ENCODE measurements around the gene ASCC1.
"Not testable (repeated sequence)": the region's sequence is repeated elsewhere in the genome, so short reads cannot be mapped to it uniquely, and the experiment has no call there.

Gene ASCC1

GRCh38 chr10:72254813-72255568 is 38.9 kb upstream of the ASCC1 start:
- H3K4me3 Mint-ChIP-seq, result peak overlapping the region; percentile 79
- no peaks in the 10 kb centered on the region for H3K36me3 Mint-ChIP-seq (ENCODE audit: low read depth)
- H3K27me3 Mint-ChIP-seq (ENCODE audit: low read depth), result no peaks in the 10 kb centered on the region
- H3K4me1 Mint-ChIP-seq (ENCODE audit: low read depth), result peaks cover 54% of the 10 kb centered on the region
- H3K9me3 Mint-ChIP-seq, result no peaks in the 10 kb centered on the region
- peak overlapping the region; percentile 91 for H3K27ac Mint-ChIP-seq

GRCh38 chr10:72253578-72253977 is 37.5 kb upstream of the ASCC1 start:
- Mint-ChIP-seq H3K27ac (peak overlapping the region; percentile 23), H3K4me3 (no peak overlapping the region), H3K27me3 (ENCODE audit: low read depth) (no peaks in the 10 kb centered on the region), H3K9me3 (no peaks in the 10 kb centered on the region), H3K36me3 (ENCODE audit: low read depth) (no peaks in the 10 kb centered on the region), H3K4me1 (ENCODE audit: low read depth) (peaks cover 49% of the 10 kb centered on the region)

DNA sequence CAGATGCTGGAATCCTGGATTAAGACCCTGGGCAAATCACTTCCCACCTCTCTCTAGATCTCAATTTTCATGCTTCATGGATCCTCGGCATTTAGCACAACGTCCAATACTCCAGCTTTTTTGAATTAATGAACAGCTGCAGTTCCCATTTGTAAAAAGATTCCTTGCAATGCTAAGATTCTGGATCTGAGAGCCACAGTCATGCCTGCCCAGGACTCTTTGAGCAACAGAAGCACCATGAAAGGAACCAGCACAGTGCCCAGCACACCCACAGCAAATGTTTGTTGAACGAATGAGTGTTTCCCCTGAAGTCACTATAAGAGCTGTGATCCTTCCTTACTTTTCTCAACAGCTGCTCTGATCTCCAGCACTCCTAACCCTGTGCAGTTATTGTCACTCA is 36.9 kb upstream of the ASCC1 start:
- Mint-ChIP-seq H3K27me3 (ENCODE audit: low read depth) (no peaks in the 10 kb centered on the region), H3K9me3 (no peaks in the 10 kb centered on the region), H3K4me3 (no peak overlapping the region), H3K27ac (peak overlapping the region; percentile 61), H3K36me3 (ENCODE audit: low read depth) (no peaks in the 10 kb centered on the region), H3K4me1 (ENCODE audit: low read depth) (peaks cover 53% of the 10 kb centered on the region)

DNA sequence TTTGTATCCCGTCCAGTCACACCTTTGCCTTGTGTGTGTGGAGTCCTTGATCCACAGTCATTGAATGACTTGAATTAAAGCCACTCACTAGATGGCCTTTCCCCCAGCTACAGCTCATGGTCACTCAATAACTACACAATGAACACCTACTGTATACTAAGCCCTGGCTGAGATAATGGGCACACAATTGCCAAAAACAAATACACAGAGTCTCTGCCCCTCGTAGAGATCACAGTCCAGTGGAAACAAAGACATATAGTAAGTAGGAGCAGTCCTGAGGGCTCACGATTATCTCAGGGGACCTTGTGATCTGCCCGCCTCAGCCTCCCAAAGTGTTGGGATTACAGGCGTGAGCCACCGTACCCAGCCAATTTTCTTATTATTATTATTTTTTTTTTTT is 35.6 kb upstream of the ASCC1 start:
- H3K9me3 Mint-ChIP-seq, result no peaks in the 10 kb centered on the region

GRCh38 chr10:72250666-72251065 is 34.6 kb upstream of the ASCC1 start:
- Mint-ChIP-seq H3K9me3 (no peaks in the 10 kb centered on the region), H3K4me3 (peak overlapping the region; percentile 65), H3K27ac (peak overlapping the region; percentile 59), H3K27me3 (ENCODE audit: low read depth) (no peaks in the 10 kb centered on the region), H3K4me1 (ENCODE audit: low read depth) (peaks cover 56% of the 10 kb centered on the region), H3K36me3 (ENCODE audit: low read depth) (no peaks in the 10 kb centered on the region)

More for the DNA sequence above, 35.6 kb upstream of the ASCC1 start:
- H3K4me3 Mint-ChIP-seq, result no peak overlapping the region
- no peaks in the 10 kb centered on the region for H3K27me3 Mint-ChIP-seq (ENCODE audit: low read depth)
- peaks cover 54% of the 10 kb centered on the region for H3K4me1 Mint-ChIP-seq (ENCODE audit: low read depth)
- H3K27ac Mint-ChIP-seq, result peak overlapping the region; percentile 3
- H3K36me3 Mint-ChIP-seq (ENCODE audit: low read depth), result no peaks in the 10 kb centered on the region

GRCh38 chr10:72249176-72249862 is 33.2 kb upstream of the ASCC1 start:
- H3K36me3 Mint-ChIP-seq (ENCODE audit: low read depth); H3K9me3 Mint-ChIP-seq; H3K27me3 Mint-ChIP-seq (ENCODE audit: low read depth): not testable (repeated sequence)
- H3K4me1 Mint-ChIP-seq (ENCODE audit: low read depth), result peaks cover 60% of the 10 kb centered on the region
- peak overlapping the region; percentile 97 for H3K27ac Mint-ChIP-seq
- peak overlapping the region; percentile 78 for H3K4me3 Mint-ChIP-seq

GRCh38 chr10:72248468-72249151 is 32.5 kb upstream of the ASCC1 start:
- no peaks in the 10 kb centered on the region for H3K36me3 Mint-ChIP-seq (ENCODE audit: low read depth)

DNA sequence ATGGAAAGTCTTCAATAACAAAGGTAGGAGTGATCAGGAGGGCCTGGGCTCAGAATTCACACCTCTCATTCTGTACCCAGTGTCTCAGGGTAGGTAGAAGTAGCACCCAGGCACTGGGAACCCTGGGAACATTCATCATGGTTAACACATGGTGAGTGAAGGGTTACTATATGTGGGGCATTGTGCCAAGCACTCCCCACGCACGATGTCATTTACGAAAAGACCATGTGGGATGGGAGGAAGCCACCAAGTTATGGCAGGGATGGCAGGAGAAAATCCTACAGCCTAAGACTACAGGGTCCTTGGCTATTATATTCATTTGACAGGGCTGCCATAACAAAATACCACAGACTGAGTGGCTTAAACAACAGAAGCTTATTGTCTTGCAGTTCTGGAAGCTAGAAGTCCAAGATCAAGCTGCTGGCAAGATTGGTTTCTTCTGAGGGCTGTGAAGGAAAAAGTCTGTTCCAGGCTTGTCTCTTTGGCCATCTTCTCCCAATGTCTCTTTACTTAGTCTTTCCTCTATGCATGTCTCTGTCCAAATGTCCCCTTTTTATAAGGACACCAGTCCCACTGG is 30.0 kb upstream of the ASCC1 start:
- Mint-ChIP-seq H3K9me3 (no peaks in the 10 kb centered on the region), H3K27ac (peak overlapping the region; percentile 62), H3K27me3 (ENCODE audit: low read depth) (no peaks in the 10 kb centered on the region), H3K4me1 (ENCODE audit: low read depth) (peaks cover 67% of the 10 kb centered on the region), H3K36me3 (ENCODE audit: low read depth) (no peaks in the 10 kb centered on the region), H3K4me3 (no peak overlapping the region)

More at GRCh38 chr10:72248468-72249151, 32.5 kb upstream of the ASCC1 start:
- Mint-ChIP-seq H3K4me3 (peak overlapping the region; percentile 78), H3K4me1 (ENCODE audit: low read depth) (peaks cover 63% of the 10 kb centered on the region), H3K9me3 (no peaks in the 10 kb centered on the region), H3K27me3 (ENCODE audit: low read depth) (no peaks in the 10 kb centered on the region), H3K27ac (peak overlapping the region; percentile 97)

- no peaks in the 10 kb centered on the region for H3K27me3 Mint-ChIP-seq (ENCODE audit: low read depth)
Observed at GRCh38 chr10:72244573-72245038, 28.5 kb upstream of the ASCC1 start.

DNA sequence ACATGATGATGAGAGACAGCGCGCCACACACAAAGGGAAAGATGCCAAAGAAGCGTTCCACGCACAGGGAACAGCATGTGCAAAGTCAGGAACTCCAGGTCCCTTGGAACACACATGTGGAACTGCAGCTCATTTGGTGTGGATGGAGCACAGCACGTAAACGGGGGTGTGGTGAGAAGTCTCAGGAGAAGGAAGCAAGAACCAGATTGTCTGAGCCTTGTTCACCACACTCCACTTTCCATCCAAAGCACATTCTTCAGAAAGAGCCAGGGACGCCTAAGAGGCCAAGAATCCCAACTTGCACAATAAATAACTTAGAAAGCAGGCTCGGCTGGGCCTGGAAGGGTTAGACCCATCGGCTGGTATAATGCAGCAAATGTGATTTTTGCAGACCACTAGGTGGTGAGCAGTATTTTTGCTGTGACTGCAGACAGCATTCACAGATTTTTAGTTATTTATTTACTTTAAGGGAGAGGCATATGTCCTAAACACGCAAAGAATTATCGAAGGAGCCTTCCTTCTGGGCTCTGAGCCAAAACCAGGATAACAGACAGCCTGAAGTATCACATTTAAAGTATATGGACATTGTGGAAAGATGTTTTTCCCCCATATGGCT is 27.9 kb upstream of the ASCC1 start:
- no peaks in the 10 kb centered on the region for H3K27me3 Mint-ChIP-seq (ENCODE audit: low read depth)
- H3K4me1 Mint-ChIP-seq (ENCODE audit: low read depth), result peaks cover 63% of the 10 kb centered on the region
- H3K9me3 Mint-ChIP-seq, result no peaks in the 10 kb centered on the region
- peak overlapping the region; percentile 43 for H3K27ac Mint-ChIP-seq
- H3K36me3 Mint-ChIP-seq (ENCODE audit: low read depth), result peaks cover 4% of the 10 kb centered on the region
- no peak overlapping the region for H3K4me3 Mint-ChIP-seq

More at GRCh38 chr10:72244573-72245038, 28.5 kb upstream of the ASCC1 start:
- Mint-ChIP-seq H3K4me1 (ENCODE audit: low read depth) (peaks cover 64% of the 10 kb centered on the region), H3K27ac (peak overlapping the region; percentile 43), H3K9me3 (no peaks in the 10 kb centered on the region), H3K36me3 (ENCODE audit: low read depth) (peaks cover 3% of the 10 kb centered on the region), H3K4me3 (no peak overlapping the region)

DNA sequence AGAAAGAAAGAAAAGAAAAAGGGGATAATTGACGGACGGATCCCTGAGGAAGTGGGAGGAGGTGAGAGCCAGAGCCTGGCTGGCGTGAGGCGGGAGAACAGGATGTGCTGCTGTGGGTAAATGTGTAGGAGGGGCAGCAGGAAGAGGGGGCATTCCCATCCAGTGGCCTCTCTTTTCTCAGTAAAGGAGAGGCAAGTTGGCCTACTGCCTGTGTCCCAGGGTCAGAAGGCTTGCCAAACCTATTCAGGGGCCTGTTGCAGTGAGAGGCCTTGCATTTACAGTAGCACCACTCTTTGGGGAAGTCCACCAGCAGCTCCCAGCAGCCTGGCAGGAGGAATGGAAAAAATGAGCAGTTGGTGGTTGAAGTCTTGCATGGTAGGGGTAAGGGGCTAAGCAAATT is 26.6 kb upstream of the ASCC1 start:
- H3K4me3 Mint-ChIP-seq, result peak overlapping the region; percentile 9
- no peaks in the 10 kb centered on the region for H3K27me3 Mint-ChIP-seq (ENCODE audit: low read depth)
- H3K27ac Mint-ChIP-seq, result peak overlapping the region; percentile 28
- H3K4me1 Mint-ChIP-seq (ENCODE audit: low read depth), result peaks cover 52% of the 10 kb centered on the region
- peaks cover 4% of the 10 kb centered on the region for H3K36me3 Mint-ChIP-seq (ENCODE audit: low read depth)
- no peaks in the 10 kb centered on the region for H3K9me3 Mint-ChIP-seq

- no peak overlapping the region for H3K27ac Mint-ChIP-seq
- no peaks in the 10 kb centered on the region for H3K9me3 Mint-ChIP-seq
- peaks cover 47% of the 10 kb centered on the region for H3K4me1 Mint-ChIP-seq (ENCODE audit: low read depth)
- no peak overlapping the region for H3K4me3 Mint-ChIP-seq
- no peaks in the 10 kb centered on the region for H3K27me3 Mint-ChIP-seq (ENCODE audit: low read depth)
- peaks cover 6% of the 10 kb centered on the region for H3K36me3 Mint-ChIP-seq (ENCODE audit: low read depth)
Observed at GRCh38 chr10:72241691-72242252, 25.7 kb upstream of the ASCC1 start.

DNA sequence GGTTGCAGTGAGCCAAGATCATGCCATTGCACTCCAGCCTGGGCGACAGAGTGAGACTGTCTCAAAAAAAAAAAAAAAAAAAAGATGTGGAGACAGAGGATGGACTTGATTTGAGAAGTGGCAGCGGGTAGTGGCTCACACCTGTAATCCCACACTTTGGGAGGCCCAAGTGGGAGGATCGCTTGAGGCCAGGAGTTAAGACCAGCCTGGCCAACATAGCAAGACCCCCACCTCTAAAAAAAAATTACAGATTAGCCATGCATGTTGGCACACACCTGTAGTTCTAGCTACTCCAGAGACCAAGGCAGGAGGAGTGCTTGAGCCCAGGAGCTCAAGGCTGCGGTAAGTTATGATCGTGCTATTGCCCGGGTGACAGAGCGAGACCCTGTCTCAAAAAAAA is 24.3 kb upstream of the ASCC1 start:
- H3K4me1 Mint-ChIP-seq (ENCODE audit: low read depth), result peaks cover 38% of the 10 kb centered on the region
- no peak overlapping the region for H3K27ac Mint-ChIP-seq

GRCh38 chr10:72239409-72239808 is 23.3 kb upstream of the ASCC1 start:
- no peaks in the 10 kb centered on the region for H3K27me3 Mint-ChIP-seq (ENCODE audit: low read depth)
- H3K27ac Mint-ChIP-seq, result no peak overlapping the region
- H3K4me1 Mint-ChIP-seq (ENCODE audit: low read depth), result peaks cover 28% of the 10 kb centered on the region
- peaks cover 16% of the 10 kb centered on the region for H3K36me3 Mint-ChIP-seq (ENCODE audit: low read depth)
- H3K4me3 Mint-ChIP-seq, result no peak overlapping the region
- H3K9me3 Mint-ChIP-seq, result no peaks in the 10 kb centered on the region

More for the DNA sequence above, 24.3 kb upstream of the ASCC1 start:
- Mint-ChIP-seq H3K4me3 (no peak overlapping the region), H3K9me3 (no peaks in the 10 kb centered on the region), H3K36me3 (ENCODE audit: low read depth) (peaks cover 10% of the 10 kb centered on the region), H3K27me3 (ENCODE audit: low read depth) (no peaks in the 10 kb centered on the region)

Data from T-helper 1 cell treated with Interleukin-12 subunit alpha and Interleukin-12 subunit beta and Interleukin-4 antibody, amounts not matched to agents 30 μg/mL and 1 μg/mL, for 36 hours (primary cell).